Right lobe of liver (tissue), 6 donors: Measurements from ENCODE around the gene PUM2. TPM values are rescaled to one million over a fixed set of nuclear protein-coding genes. Genes with fewer than 3 reads are reported as not detected.

Source experiments
- ATAC-seq, 4 donors: fragments of 200-7000 bp; cut with Tn5 transposase; one replicate each; pipeline ENCODE4 v1.9.1; 2020; ENCODE audit warnings: mild to moderate bottlenecking in 4 of 4, moderate library complexity in 4 of 4
- DNase-seq, 3 donors: peaks; one replicate each; pipeline ENCODE4 v3.0.0-alpha.2; 2020
- H3K27ac ChIP-seq, 3 donors: fragments of 200-600 bp; one replicate each; pipeline ENCODE4 v1.8.0; 2022
- H3K27me3 ChIP-seq, 2 donors: fragments of 200-600 bp; one replicate each; pipeline ENCODE4 v1.8.0; 2022
- H3K36me3 ChIP-seq, 4 donors: fragments of 200-600 bp; sonication (generic) in 1 of 4; one replicate each; pipeline versions ENCODE4 v1.5.1 to v1.8.0; 2017 to 2022; ENCODE audit warnings: control low read depth in 1 of 4
- H3K4me1 ChIP-seq, 4 donors: fragments of 200-600 bp; sonication (generic) in 1 of 4; one replicate each; pipeline versions ENCODE4 v1.5.1 to v1.8.0; 2017 to 2022; ENCODE audit warnings: control low read depth in 1 of 4
- H3K4me3 ChIP-seq, 3 donors: fragments of 200-600 bp; one replicate each; pipeline ENCODE4 v1.8.0; 2022
- H3K9me3 ChIP-seq, 4 donors: fragments of 200-600 bp; sonication (generic) in 1 of 4; one replicate each; pipeline versions ENCODE4 v1.5.1 to v1.8.0; 2017 to 2022; ENCODE audit warnings: control low read depth in 1 of 4
- CTCF ChIP-seq, 4 donors: fragments of 200-600 bp in 3 of 4; fragments of 450-650 bp in 1 of 4; IDR thresholded peaks; one replicate each; pipeline versions ENCODE4 v1.5.1 to v1.8.0; 2016 to 2022; ENCODE audit warnings: antibody characterized with exemption in 4 of 4, mild to moderate bottlenecking in 2 of 4
- POLR2A ChIP-seq: fragments of 450-650 bp; IDR thresholded peaks from one replicate; pipeline ENCODE4 v1.6.1; 2017; ENCODE audit warnings: antibody characterized with exemption, mild to moderate bottlenecking
- WGBS: methylation state at CpG from one replicate; pipeline ENCODE4 v1.1.6; 2018; ENCODE audit warnings: low coverage, low lambda C conversion rate; ENCODE audit not compliant: insufficient coverage; ENCODE audit errors: missing lambda C conversion rate; 5-methylcytosine and 5-hydroxymethylcytosine counted together
- intact Hi-C, 2 donors: fragments of 100-400 bp; cut with DNase I; formaldehyde crosslinking; loops; one replicate each; pipeline versions ENCODE4 v1.11.2 to v1.14.1; 2022
- total RNA-seq, 6 experiments: library from RNA; depleted of rRNA in 2 of 6; stranded (reverse); fragments of >200 nt in 2 of 6; fragmentation: NEBNext Ultra II Directional in 3 of 6; extraction: Animal tissue kit (Norgen Biotek cat#: 25700) in 3 of 6; gene quantifications; one replicate each; pipeline versions ENCODE4 v1.1.0 to v1.2.4, GENCODE V29; 2016 to 2023
- donor health status: DM: no; HTN: yes; CAD: no.
- donor health status: DM: no; HTN: no; CAD: no.
- donor health status: DM: no; HTN: no; CAD: no.
- donor health status: DM: no; HTN: yes; CAD: no.
- donor health status: DM: no; HTN: yes; CAD: no.

PUM2 gene
- total RNA-seq, 6 experiments from 2014 or later = 31.3 to 62.2 (median 51.5) TPM

- intact Hi-C loops = no loop called here
- DNase-seq (peak; percentile 70 to 74 (median 71)), ATAC-seq (peak; percentile 47 to 71 (median 58))
- Histone ChIP-seq H3K27ac (peak overlapping the region; percentile 95 to 96 (median 96)), H3K4me1 (peaks cover 0 to 39% (median 18%) of the 10 kb centered on the region in 4 donors), H3K9me3 (no peaks in the 10 kb centered on the region), H3K36me3 (no peaks in the 10 kb centered on the region), H3K4me3 (peak overlapping the region; percentile 72 to 87 (median 81)), H3K27me3 (no peaks in the 10 kb centered on the region)
- WGBS = 0% methylated on average over 13 of the region's 67 CpGs
- TF ChIP-seq CTCF (IDR thresholded peaks at IDR 0.05) (no peak), POLR2A (no peak)
Observed at GRCh38 chr2:20350041-20350712, 467 bp downstream of the PUM2 start.

GRCh38 chr2:20349513-20349921 is 1.1 kb downstream of the PUM2 start:
- TF ChIP-seq POLR2A (no peak), CTCF (IDR thresholded peaks at IDR 0.05) (no peak)
- 0% methylated on average over 5 of the region's 5 CpGs for WGBS
- intact Hi-C loops = no loop called here
- H3K4me1 ChIP-seq = peaks cover 0 to 39% (median 18%) of the 10 kb centered on the region in 4 donors
- no peak for ATAC-seq
- H3K27me3 ChIP-seq = no peaks in the 10 kb centered on the region
- no peak for DNase-seq
- H3K4me3 ChIP-seq = peak overlapping the region; percentile 72 to 87 (median 81)
- H3K9me3 ChIP-seq = no peaks in the 10 kb centered on the region
- peak overlapping the region; percentile 95 to 96 (median 96) for H3K27ac ChIP-seq
- H3K36me3 ChIP-seq = no peaks in the 10 kb centered on the region

- intact Hi-C loops = no loop called here
- Histone ChIP-seq H3K27ac (peak overlapping the region; percentile 95 to 96 (median 96)), H3K4me1 (peaks cover 0 to 39% (median 18%) of the 10 kb centered on the region in 4 donors), H3K36me3 (no peaks in the 10 kb centered on the region), H3K4me3 (peak overlapping the region; percentile 72 to 87 (median 81)), H3K27me3 (no peaks in the 10 kb centered on the region), H3K9me3 (no peaks in the 10 kb centered on the region)
- WGBS = 30% methylated on average over 15 of the region's 17 CpGs
- no peak for TF ChIP-seq POLR2A
- TF ChIP-seq CTCF (IDR thresholded peaks at IDR 0.05) = no peak
- ATAC-seq = no peak
- DNase-seq = peak in 1 of 3 donors; percentile 28
Observed at GRCh38 chr2:20348542-20348941, 2.1 kb downstream of the PUM2 start.

GRCh38 chr2:20346565-20347381 is 3.9 kb downstream of the PUM2 start:
- Histone ChIP-seq H3K9me3 (no peaks in the 10 kb centered on the region), H3K27me3 (no peaks in the 10 kb centered on the region), H3K27ac (peak overlapping the region in 2 of 3 donors; percentile 96), H3K4me3 (peak overlapping the region in 2 of 3 donors; percentile 6 to 27), H3K4me1 (peaks cover 0 to 38% (median 16%) of the 10 kb centered on the region in 4 donors), H3K36me3 (no peaks in the 10 kb centered on the region)
- WGBS = 29% methylated on average over 5 of the region's 5 CpGs
- TF ChIP-seq CTCF (IDR thresholded peaks at IDR 0.05) (no peak), POLR2A (no peak)
- DNase-seq (no peak), ATAC-seq (no peak)
- intact Hi-C loops = no loop called here
